ENCODE data around the gene ADORA2B. TPM values are rescaled to one million over a fixed set of nuclear protein-coding genes. Genes with fewer than 3 reads are reported as not detected.

The ADORA2B gene
- total RNA-seq, 1 donor from 2014 or later = 4.0 TPM

- Histone ChIP-seq H3K27ac (ENCODE audit: low read depth, low read length) (peak overlapping the region; percentile 49), H2AFZ (ENCODE audit: low read depth, low read length) (no peak overlapping the region), H3K36me3 (ENCODE audit: insufficient read depth, low read length) (no peaks in the 10 kb centered on the region), H3K79me2 (ENCODE audit: insufficient read depth, low read length) (peaks cover 81% of the 10 kb centered on the region), H3K27me3 (ENCODE audit: insufficient read depth, low read length) (no peaks in the 10 kb centered on the region), H3K9ac (ENCODE audit: low read length) (peak overlapping the region; percentile 60), H3K4me3 (ENCODE audit: insufficient read depth, low read depth, low read length) (no peak overlapping the region), H3K4me2 (ENCODE audit: low read length) (peak overlapping the region; percentile 63), H3K9me3 (ENCODE audit: insufficient read depth, low read depth, low read length) (no peaks in the 10 kb centered on the region), H4K20me1 (ENCODE audit: insufficient read depth, low read length) (peaks cover 8% of the 10 kb centered on the region), H3K4me1 (ENCODE audit: insufficient read depth, low read length) (peaks cover 48% of the 10 kb centered on the region)
- Mint-ChIP-seq H3K27ac (ENCODE audit: unreplicated experiment) (peak overlapping the region; percentile 41), H3K4me1 (ENCODE audit: low read depth, unreplicated experiment) (peaks cover 25% of the 10 kb centered on the region), H3K27me3 (ENCODE audit: low read depth, unreplicated experiment) (no peaks in the 10 kb centered on the region), H3K9me3 (ENCODE audit: unreplicated experiment) (no peaks in the 10 kb centered on the region), H3K36me3 (ENCODE audit: low read depth, unreplicated experiment) (peaks cover 6% of the 10 kb centered on the region), H3K4me3 (ENCODE audit: unreplicated experiment) (no peak overlapping the region)
- TF ChIP-seq CTCF (IDR thresholded peaks at IDR 0.05; ENCODE audit: insufficient read depth, low read depth, low read length) (no peak), EZH2 (IDR thresholded peaks at IDR 0.05; ENCODE audit: insufficient read depth, low read length) (no peak)
- FAIRE-seq (no peak), DNase-seq (ENCODE audit: low read depth) (no peak)
Measured at GRCh38 chr17:15965528-15965927, 20.6 kb downstream of the ADORA2B start.

GRCh38 chr17:15966183-15966878 lies 21.4 kb downstream of the ADORA2B start:
- Mint-ChIP-seq H3K36me3 (ENCODE audit: low read depth, unreplicated experiment) (peaks cover 6% of the 10 kb centered on the region), H3K9me3 (ENCODE audit: unreplicated experiment) (no peaks in the 10 kb centered on the region), H3K4me3 (ENCODE audit: unreplicated experiment) (peak overlapping the region; percentile 46), H3K27me3 (ENCODE audit: low read depth, unreplicated experiment) (no peaks in the 10 kb centered on the region), H3K27ac (ENCODE audit: unreplicated experiment) (peak overlapping the region; percentile 91), H3K4me1 (ENCODE audit: low read depth, unreplicated experiment) (peaks cover 25% of the 10 kb centered on the region)
- FAIRE-seq (no peak), DNase-seq (ENCODE audit: low read depth) (no peak)
- Histone ChIP-seq H3K9me3 (ENCODE audit: insufficient read depth, low read depth, low read length) (no peaks in the 10 kb centered on the region), H3K27me3 (ENCODE audit: insufficient read depth, low read length) (no peaks in the 10 kb centered on the region), H3K4me1 (ENCODE audit: insufficient read depth, low read length) (peaks cover 48% of the 10 kb centered on the region), H3K79me2 (ENCODE audit: insufficient read depth, low read length) (peaks cover 87% of the 10 kb centered on the region), H2AFZ (ENCODE audit: low read depth, low read length) (peak overlapping the region; percentile 68), H3K9ac (ENCODE audit: low read length) (peak overlapping the region; percentile 60), H3K27ac (ENCODE audit: low read depth, low read length) (peak overlapping the region; percentile 49), H4K20me1 (ENCODE audit: insufficient read depth, low read length) (peaks cover 8% of the 10 kb centered on the region), H3K4me2 (ENCODE audit: low read length) (peak overlapping the region; percentile 63), H3K36me3 (ENCODE audit: insufficient read depth, low read length) (no peaks in the 10 kb centered on the region), H3K4me3 (ENCODE audit: insufficient read depth, low read depth, low read length) (no peak overlapping the region)
- TF ChIP-seq CTCF (IDR thresholded peaks at IDR 0.05; ENCODE audit: insufficient read depth, low read depth, low read length) = no peak
- no peak for TF ChIP-seq EZH2 (IDR thresholded peaks at IDR 0.05; ENCODE audit: insufficient read depth, low read length)

GRCh38 chr17:15966879-15967248 lies 21.9 kb downstream of the ADORA2B start:
- no peaks in the 10 kb centered on the region for H3K9me3 ChIP-seq (ENCODE audit: insufficient read depth, low read depth, low read length)
- H4K20me1 ChIP-seq (ENCODE audit: insufficient read depth, low read length) = peaks cover 9% of the 10 kb centered on the region
- TF ChIP-seq CTCF (IDR thresholded peaks at IDR 0.05; ENCODE audit: insufficient read depth, low read depth, low read length) = no peak
- no peak for TF ChIP-seq EZH2 (IDR thresholded peaks at IDR 0.05; ENCODE audit: insufficient read depth, low read length)
- FAIRE-seq = no peak
- peaks cover 48% of the 10 kb centered on the region for H3K4me1 ChIP-seq (ENCODE audit: insufficient read depth, low read length)
- Mint-ChIP-seq H3K9me3 (ENCODE audit: unreplicated experiment) (no peaks in the 10 kb centered on the region), H3K4me1 (ENCODE audit: low read depth, unreplicated experiment) (peaks cover 25% of the 10 kb centered on the region), H3K27me3 (ENCODE audit: low read depth, unreplicated experiment) (no peaks in the 10 kb centered on the region), H3K4me3 (ENCODE audit: unreplicated experiment) (peak overlapping the region; percentile 46), H3K36me3 (ENCODE audit: low read depth, unreplicated experiment) (peaks cover 6% of the 10 kb centered on the region), H3K27ac (ENCODE audit: unreplicated experiment) (peak overlapping the region; percentile 91)
- peaks cover 86% of the 10 kb centered on the region for H3K79me2 ChIP-seq (ENCODE audit: insufficient read depth, low read length)
- peak overlapping the region; percentile 63 for H3K4me2 ChIP-seq (ENCODE audit: low read length)
- H3K27me3 ChIP-seq (ENCODE audit: insufficient read depth, low read length) = no peaks in the 10 kb centered on the region
- no peak overlapping the region for H3K4me3 ChIP-seq (ENCODE audit: insufficient read depth, low read depth, low read length)
- H3K9ac ChIP-seq (ENCODE audit: low read length) = peak overlapping the region; percentile 60
- H2AFZ ChIP-seq (ENCODE audit: low read depth, low read length) = peak overlapping the region; percentile 68
- H3K27ac ChIP-seq (ENCODE audit: low read depth, low read length) = peak overlapping the region; percentile 49
- no peaks in the 10 kb centered on the region for H3K36me3 ChIP-seq (ENCODE audit: insufficient read depth, low read length)
- DNase-seq (ENCODE audit: low read depth) = no peak
